Pons (tissue), 1 donor: ENCODE data around the gene ANXA6.

Experiments
- DNase-seq: peaks from one replicate; pipeline ENCODE4 v3.0.0-alpha.2; 2016; ENCODE audit warnings: low spot score

ANXA6 gene

DNA sequence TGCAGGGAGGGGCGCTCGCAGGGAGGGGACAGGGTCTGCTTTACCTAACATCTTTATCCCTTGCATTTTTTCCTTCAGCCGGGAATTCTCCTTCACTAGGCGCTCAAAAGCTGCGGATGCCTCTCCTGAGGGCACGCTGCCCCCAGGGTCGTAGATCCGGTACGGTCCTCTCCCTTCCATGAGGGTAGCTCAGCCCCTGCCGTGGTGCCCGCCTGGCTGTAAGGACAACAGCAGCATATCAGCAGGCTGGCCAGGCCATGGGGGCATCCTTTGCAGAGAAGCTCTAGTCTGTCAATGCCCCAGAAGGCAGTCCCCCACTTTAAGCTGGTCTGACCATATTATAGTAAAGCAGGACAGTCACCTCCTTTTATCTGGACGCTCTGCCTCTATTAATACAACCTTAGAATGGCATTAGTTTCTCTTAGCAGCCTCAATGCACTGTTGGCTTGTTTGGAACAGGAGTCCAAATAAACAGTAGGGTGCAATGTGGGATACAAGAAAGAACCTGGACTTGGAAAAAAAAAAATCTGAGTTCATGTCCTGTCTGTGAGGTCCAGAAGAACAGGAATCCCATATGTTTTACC lies 92.6 kb downstream of the ANXA6 start:
- DNase-seq: no peak

DNA sequence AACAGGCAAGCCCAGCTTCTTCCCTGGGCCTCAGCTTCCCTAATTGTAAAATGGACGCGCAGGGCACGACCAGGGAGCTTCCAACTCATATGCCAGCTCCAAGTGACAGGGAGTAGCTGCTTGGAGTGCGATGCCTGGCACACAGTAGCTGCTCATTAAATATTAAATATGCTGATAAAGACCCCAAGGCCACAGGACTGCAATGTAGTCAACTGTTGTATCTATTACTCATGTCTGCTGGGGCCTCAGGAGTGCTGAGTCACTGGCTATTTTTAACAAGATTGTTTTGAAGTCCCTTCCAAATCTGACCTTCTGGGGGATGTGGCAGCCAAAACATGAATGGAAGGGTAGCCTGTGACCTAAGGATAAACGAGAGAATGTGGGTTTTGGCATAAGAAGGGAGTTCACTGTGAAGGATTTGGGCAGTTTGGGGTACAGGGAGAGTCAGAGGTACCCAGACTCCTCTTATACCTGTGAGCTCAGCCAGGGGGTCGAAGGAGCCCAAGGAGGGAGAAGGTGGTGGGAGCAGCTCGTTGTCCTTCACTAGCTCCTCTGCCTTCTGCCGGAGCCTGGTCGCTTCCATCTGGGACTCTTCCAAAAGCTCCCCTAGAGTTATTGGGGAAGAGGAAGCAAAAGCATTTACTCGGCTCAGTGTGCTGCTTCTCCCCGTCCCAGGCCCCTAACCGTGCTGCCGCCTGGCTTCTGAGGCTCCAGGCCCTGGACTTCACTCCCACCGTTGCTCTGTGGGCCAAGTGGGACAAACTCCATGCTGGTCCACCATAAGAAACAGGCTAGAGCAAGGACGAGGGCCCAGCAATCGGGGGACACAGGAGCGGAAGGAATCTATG lies 94.2 kb downstream of the ANXA6 start:
- peak; percentile 34 for DNase-seq

DNA sequence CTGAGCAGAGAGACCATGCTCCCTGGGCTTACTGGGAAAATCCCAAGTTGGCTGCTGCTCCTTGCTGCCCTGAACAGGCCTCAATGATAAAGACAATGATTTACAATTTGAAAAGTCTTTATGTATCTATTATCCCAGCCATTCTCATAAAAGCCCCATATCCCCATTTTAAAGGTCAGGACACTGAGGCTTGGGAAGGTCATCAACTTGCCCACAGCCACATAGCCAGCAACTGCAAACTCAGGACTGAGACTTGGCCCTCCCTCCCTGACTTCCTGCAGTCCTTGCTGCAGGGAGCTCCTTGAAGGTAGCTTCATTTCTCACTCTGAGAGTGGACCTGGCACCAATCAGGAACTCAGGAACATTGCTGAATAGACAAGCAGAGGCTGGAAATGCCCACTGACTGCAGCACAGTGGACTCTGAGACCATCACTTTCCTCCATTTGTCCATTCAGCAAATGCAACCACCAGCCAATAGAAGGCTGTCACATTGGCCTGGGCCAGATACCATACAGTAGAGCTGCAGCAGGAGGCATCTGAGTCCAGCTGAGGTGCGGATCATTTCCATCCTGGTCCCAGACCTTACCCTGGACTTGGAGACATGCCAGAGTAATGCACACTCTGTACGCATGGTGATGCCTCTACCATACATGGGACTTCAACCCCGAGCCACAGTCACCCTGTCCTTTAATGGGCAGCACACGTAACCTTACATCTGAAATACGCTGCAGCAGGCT lies 95.0 kb downstream of the ANXA6 start:
- no peak for DNase-seq

DNA sequence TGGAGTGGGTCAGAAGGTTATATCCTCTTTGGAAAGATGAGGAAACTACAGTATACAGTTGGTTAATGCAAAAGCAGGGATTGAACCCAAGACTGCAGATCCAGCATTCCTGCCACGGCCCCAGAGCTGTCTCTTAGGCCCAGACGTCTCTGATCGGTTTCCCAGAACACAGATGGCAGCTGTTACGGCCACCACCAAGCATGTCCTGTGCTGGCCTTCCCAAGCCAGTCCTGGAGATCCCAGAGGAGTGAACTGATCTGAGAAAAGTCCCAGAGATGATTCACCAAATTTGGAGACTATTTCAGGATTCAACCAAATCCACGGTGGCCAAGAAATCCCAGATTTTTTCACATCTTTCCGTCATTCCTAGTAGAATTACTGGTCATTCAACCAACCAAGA lies 96.8 kb downstream of the ANXA6 start:
- no peak for DNase-seq

DNA sequence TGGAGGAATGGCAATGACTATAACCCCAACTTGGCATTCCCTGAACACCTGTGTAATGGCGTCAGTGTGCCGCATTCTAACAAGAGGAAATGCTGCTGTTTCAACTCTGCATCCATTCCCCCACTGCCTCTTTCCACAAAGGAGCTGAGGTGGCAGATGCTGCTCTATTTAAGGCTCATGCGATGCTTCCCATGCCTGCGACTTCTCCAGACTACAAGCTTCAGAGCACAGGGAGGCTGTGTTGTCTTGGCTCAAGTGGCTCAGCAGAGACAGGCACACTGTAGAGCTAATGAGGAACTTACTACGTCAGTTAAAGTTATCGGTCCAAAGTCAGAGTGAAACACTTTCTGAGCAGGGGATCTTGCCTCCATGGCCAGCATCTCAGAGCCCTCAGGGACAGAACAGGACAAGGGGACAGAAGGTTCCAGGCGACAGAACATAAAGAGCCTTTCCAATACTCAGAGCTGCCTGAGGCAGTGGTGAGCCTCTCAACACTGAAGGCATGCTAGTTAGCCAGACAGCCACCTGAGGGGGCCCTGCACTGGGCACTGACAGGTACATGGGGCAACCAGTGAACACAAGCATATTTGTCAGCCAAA lies 98.6 kb downstream of the ANXA6 start:
- DNase-seq: no peak

DNA sequence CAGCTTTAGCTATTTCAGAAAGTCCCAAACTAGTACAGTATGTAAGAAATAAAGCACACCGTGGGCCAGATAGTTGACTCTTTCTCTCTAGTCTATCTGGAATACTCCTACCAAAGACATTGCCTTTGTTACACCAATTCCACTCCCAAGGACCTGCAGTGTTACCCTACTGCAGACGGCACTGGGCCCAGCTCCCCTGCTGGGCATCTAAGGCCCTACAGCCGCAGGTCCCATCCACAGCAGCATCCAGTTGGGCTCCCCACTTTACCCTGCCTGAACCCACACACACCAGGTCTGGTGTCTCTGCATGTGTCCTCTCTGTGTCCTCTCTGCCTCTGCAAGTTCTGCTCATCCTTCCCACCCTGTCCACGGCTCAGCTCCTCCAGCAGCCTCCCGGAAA lies 99.3 kb downstream of the ANXA6 start:
- no peak for DNase-seq

DNA sequence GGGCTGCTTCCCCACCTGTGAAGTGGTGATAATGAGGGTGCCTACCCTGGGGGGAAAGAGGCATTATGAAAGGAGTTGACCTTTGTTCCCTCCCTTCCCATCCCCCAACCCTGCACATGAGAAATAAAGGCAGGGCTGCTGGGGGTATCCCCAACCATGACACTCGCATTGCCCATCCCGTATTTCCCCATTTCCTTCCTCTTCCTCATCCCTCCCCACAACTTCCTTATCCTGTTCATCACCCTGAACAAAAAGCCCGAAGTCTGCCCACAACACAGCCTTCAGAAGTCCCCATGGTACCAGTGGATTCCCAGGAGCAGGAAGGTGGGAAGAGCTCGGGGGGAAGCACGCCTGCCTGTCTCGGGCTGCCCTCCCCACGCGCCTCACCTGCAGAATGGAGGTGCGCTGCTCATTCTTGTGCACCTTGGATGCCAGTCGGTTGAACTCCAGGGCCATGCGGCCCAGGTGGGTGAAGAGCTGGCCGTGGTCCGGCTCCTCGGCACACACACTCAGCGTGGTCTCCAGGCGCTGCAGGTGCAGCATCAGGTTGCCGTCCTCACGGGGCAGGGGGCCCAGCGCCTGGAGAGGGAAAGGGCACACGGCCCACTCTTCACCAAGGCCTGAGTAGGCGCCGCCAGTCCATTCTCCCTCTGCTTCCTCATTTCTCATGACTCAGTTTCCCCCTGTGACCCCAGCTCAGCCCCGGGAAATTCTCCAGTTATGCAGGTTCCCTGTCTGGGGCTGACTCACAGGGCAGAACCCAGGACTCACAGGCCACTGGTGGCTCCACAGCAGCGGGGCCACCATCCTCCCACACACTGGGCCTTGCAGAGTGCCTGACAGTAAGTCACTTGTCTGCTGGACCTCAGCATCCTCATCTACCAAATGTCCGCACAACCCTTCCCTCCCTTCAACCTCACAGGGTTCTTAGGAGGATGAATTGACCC lies 100.9 kb downstream of the ANXA6 start:
- DNase-seq: no peak

- DNase-seq: no peak
These were observed 102.2 kb downstream of the ANXA6 start for GRCh38 chr5:151055336-151055735.

- DNase-seq: no peak
These were observed 102.9 kb downstream of the ANXA6 start for GRCh38 chr5:151054709-151055108.

GRCh38 chr5:151053796-151054462 lies 103.7 kb downstream of the ANXA6 start:
- no peak for DNase-seq

DNA sequence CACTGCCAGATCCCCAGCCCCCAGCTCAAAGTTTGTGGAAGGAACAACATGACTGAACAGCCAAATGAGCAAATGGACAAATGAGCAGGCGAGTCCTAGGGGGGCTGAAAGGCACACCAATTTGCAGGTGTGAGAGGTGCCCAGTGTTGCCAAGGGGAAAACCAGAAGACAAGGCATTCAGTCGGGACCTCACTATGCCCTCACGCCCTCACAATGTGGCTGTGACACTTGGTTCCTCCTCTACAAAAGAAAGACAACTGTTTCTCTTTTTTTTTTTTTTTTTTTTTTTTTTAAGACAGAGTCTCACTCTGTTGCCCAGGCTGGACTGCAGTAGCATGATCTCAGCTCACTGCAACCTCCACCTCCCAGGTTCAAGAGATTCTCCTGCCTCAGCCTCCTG lies 104.7 kb downstream of the ANXA6 start:
- no peak for DNase-seq

DNA sequence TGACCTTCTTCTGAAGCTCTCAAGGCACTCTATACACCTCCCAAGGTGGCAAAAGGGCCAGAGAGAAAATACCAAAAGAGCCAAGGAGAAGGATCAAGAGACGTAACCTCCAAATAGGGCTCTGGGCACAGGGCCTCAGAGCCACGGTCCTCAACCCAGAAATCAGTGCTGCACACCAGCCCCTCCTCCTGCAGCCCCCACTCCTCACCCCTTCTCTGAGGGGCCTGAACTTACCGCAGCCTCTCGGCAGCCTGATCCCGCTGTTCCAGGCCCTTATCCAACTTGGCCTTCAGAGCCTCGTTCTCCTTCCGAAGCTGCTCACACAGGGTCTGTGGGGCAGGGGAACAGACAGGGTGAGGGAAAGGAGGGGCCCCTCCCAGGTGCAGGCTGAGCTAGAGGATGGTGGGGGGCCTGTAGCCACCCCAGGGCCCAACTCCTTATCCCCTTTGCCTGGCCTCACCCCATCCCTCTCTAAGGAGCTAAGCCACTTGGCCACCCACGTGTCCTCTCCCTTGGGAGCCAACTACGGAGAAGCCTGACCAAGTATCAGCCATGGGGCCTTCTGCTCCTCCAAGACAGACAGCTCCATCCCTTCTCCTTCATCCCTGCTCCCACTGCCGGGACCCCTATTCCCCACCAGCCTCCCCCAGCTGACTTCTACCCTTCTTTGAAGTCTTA lies 105.5 kb downstream of the ANXA6 start:
- DNase-seq: no peak

DNA sequence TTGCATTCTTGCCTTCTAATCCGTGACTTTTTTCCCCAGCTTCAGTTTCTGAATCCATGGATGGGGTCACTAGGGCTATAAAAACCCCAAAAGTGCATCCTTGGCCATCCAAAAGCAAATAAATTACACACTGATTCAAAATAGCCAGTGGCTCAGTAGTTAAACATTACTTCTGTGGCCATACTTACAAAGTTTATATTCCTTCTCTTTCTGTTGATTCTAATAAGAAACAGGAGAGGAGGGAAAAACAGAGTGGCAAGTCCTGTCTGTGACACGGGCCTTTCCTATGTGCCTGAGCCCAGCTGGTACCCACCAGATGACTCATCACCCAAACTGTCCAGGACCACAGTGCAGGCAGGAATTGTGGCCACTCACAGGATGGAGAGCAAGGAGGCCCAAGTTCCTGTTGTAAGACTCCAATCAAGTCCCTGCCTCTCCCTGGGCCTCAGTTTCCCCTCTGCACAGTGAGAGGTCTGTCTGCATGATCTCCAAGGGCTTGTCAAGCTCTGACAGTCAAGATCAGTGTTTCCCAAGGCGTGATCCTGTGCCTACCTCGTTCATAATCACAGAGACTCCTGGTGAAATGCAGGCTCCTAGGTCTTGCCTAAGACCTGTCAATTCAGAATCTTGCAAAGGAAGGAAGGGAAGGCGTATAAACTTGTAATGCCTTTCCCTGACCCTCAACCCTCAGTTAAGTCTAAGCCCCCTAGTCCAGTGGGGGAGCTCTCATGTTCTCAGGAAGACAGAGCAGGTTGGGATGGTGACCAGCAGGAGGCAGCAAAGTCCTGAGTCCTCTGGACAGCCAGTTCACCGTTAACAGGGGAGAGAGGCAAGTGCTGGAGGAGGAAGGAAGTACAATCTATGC lies 106.3 kb downstream of the ANXA6 start:
- DNase-seq: peak; percentile 79
